HEK293T (cell line): ENCODE data around the gene JAK1.

Experiments used
- CTCF ChIA-PET: fragments of 350-600 bp; formaldehyde crosslinking; extraction: SDS; loops from one replicate; lab custom pipeline; 2021; ENCODE audit warnings: antibody characterized with exemption, inconsistent platforms; lab: Yijun Ruan, JAX
- POLR2A ChIA-PET: fragments of 350-600 bp; formaldehyde crosslinking; extraction: SDS; loops from one replicate; lab custom pipeline; 2020; ENCODE audit warnings: antibody characterized with exemption, inconsistent platforms; lab: Yijun Ruan, JAX
- DNase-seq: peaks from one replicate; pipeline ENCODE4 v3.0.0; 2012; ENCODE audit warnings: mixed read lengths; ENCODE audit errors: extremely low spot score
- ARNT ChIP-seq: fragments of 450-650 bp; IDR thresholded peaks from 2 replicates; pipeline ENCODE4 v1.6.1; 2017; ENCODE audit warnings: mild to moderate bottlenecking
- BHLHE40 ChIP-seq: fragments of 450-650 bp; IDR thresholded peaks from 2 replicates; pipeline ENCODE4 v1.6.1; 2016; ENCODE audit warnings: mild to moderate bottlenecking, moderate library complexity, borderline replicate concordance
- CTBP1 ChIP-seq: fragments of 450-650 bp; IDR thresholded peaks from 2 replicates; pipeline ENCODE4 v1.6.1; 2016; ENCODE audit warnings: borderline replicate concordance
- ELF4 ChIP-seq: fragments of 450-650 bp; IDR thresholded peaks from 2 replicates; pipeline ENCODE4 v1.6.1; 2017; ENCODE audit warnings: antibody characterized with exemption
- FOXA1 ChIP-seq: fragments of 450-650 bp; IDR thresholded peaks from 2 replicates; pipeline ENCODE4 v1.6.1; 2016; ENCODE audit warnings: mild to moderate bottlenecking
- FOXK2 ChIP-seq: fragments of 450-650 bp; IDR thresholded peaks from 2 replicates; pipeline ENCODE4 v1.6.1; 2016; ENCODE audit warnings: mild to moderate bottlenecking
- FOXM1 ChIP-seq: fragments of 450-650 bp; IDR thresholded peaks from 2 replicates; pipeline ENCODE4 v1.6.1; 2017; ENCODE audit warnings: mild to moderate bottlenecking, borderline replicate concordance
- HDGF ChIP-seq: fragments of 450-650 bp; IDR thresholded peaks from 2 replicates; pipeline ENCODE4 v1.6.1; 2017; ENCODE audit warnings: antibody characterized with exemption, borderline replicate concordance
- L3MBTL2 ChIP-seq: fragments of 450-650 bp; conservative IDR thresholded peaks from 2 replicates; pipeline ENCODE4 v1.6.1; 2016; ENCODE audit warnings: mild to moderate bottlenecking
- LEF1 ChIP-seq: fragments of 450-650 bp; IDR thresholded peaks from 2 replicates; pipeline ENCODE4 v1.6.1; 2017; ENCODE audit warnings: mild to moderate bottlenecking, borderline replicate concordance
- NFRKB ChIP-seq: fragments of 450-650 bp; IDR thresholded peaks from 2 replicates; pipeline ENCODE4 v1.6.1; 2016; ENCODE audit warnings: mild to moderate bottlenecking, moderate library complexity
- PKNOX1 ChIP-seq: fragments of 450-650 bp; IDR thresholded peaks from 2 replicates; pipeline ENCODE4 v1.6.1; 2016
- SP1 ChIP-seq: fragments of 450-650 bp; IDR thresholded peaks from 2 replicates; pipeline ENCODE4 v1.6.1; 2017
- SUZ12 ChIP-seq: fragments of 450-650 bp; IDR thresholded peaks from 2 replicates; pipeline ENCODE4 v1.6.1; 2016; ENCODE audit warnings: mild to moderate bottlenecking
- TARDBP ChIP-seq: fragments of 450-650 bp; IDR thresholded peaks from 2 replicates; pipeline ENCODE4 v1.6.1; 2016
- ZNF384 ChIP-seq: fragments of 450-650 bp; IDR thresholded peaks from 2 replicates; pipeline ENCODE4 v1.6.1; 2016

JAK1 gene

DNA sequence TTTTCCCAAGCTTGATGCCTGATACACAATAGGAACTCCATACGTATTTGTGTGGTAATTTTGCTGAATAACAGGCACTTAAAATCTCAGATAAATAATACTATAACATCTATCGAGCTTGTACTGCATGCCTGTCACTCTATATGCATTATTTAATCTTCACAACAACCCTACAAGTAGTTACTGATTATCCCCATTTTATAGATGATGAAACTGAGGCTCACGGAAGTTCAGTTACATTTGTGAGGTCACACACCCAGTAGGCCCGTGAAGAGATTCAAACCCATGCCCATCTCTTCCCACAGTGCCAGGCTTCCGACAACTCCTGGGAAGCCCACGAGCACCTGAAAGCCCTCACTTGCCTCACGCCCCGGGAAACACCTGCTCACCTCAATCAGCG, 122.7 kb downstream of the JAK1 start:
- ChIA-PET POLR2A (no interaction called here), CTCF (no interaction called here)
- DNase-seq, result no peak
- no peak for TF ChIP-seq SP1
- no peak for TF ChIP-seq TARDBP
- no peak for TF ChIP-seq FOXM1
- no peak for TF ChIP-seq PKNOX1
- no peak for TF ChIP-seq NFRKB
- TF ChIP-seq ZNF384, result no peak

GRCh38 chr1:64842224-64842623, 124.1 kb downstream of the JAK1 start:
- POLR2A ChIA-PET, result no interaction called here
- TF ChIP-seq L3MBTL2, result no peak
- no peak for TF ChIP-seq SP1
- no peak for TF ChIP-seq BHLHE40
- TF ChIP-seq FOXK2, result no peak
- no peak for TF ChIP-seq SUZ12
- no peak for TF ChIP-seq LEF1
- no peak for TF ChIP-seq NFRKB
- TF ChIP-seq ARNT, result no peak
- no peak for TF ChIP-seq FOXM1
- DNase-seq, result no peak
- CTCF ChIA-PET, result no interaction called here

DNA sequence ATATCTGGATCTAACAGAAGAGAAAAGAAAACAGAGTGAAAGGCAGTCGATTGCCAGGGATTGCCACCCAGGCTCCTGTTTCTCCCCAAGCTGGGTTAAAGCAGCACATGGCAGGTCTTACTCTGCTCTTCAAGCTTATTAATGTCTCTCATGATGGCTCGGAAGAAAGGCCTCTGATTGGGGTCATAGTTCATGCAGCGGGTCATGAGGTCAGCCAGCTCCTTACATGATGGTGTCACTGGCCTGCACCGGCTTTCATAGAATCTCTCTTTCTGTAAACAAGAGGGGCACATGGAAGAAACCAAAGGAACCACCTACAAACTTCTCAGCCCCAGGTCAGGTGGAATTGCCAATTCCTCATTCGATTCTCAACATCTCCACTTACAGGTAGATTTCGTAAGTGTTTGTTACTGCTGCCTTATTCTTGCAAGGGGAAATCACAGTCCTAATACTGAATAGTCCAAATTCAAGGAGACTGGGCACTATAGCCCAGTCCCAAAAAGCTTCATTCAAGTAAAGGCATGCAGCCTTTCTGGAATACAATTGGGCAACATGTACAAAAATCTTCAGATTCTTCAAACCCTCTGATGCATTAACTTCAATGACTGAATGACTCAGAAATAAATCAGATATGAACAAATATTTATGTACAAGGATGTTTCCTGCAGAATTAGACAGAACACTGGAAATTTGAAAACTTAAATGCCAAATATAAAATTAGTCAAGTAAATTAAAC, 124.9 kb downstream of the JAK1 start:
- no peak for DNase-seq
- no peak for TF ChIP-seq HDGF
- CTCF ChIA-PET, result interaction anchor here (0.7 kb wide), 1 partner anchor 119 kb away, joined by 3 read pairs; no protein-coding TSS in a partner anchor
- POLR2A ChIA-PET, result no interaction called here

- TF ChIP-seq CTBP1 (no peak), SP1 (no peak), ELF4 (no peak), ARNT (no peak), L3MBTL2 (no peak), FOXM1 (no peak), BHLHE40 (no peak), NFRKB (no peak), LEF1 (no peak), ZNF384 (no peak), TARDBP (no peak), PKNOX1 (no peak), FOXA1 (no peak), SUZ12 (no peak)
- POLR2A ChIA-PET, result no interaction called here
- no peak for DNase-seq
- CTCF ChIA-PET, result no interaction called here
These were observed 126.5 kb downstream of the JAK1 start for GRCh38 chr1:64839732-64840405.

DNA sequence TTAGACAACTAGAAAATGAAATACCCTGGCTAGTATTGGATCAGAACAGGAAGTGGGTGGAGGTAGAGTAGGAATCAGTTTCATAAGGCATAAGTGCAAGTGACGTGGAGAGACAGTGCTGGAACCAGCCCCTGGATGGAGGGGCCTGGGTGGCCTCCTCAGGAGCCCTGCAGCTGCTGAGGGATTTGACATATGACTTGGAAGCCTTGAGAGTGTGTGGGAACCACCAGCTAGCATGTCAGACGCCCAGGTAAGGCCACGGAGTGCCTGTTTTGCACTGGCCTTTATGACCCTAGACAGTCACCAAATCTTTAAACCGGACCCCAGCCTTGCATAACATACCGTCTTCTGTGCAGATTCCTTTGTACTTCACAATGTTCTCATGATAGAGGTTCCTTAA, 127.1 kb downstream of the JAK1 start:
- CTCF ChIA-PET, result no interaction called here
- DNase-seq, result no peak
- POLR2A ChIA-PET, result no interaction called here
- TF ChIP-seq NFRKB (no peak), FOXK2 (no peak), BHLHE40 (no peak), L3MBTL2 (no peak)

GRCh38 chr1:64838486-64838885, 127.9 kb downstream of the JAK1 start:
- ChIA-PET POLR2A (no interaction called here), CTCF (no interaction called here)
- TF ChIP-seq CTBP1 (no peak), FOXA1 (no peak), ARNT (no peak), SUZ12 (no peak), FOXM1 (no peak), ELF4 (no peak), TARDBP (no peak), NFRKB (no peak), FOXK2 (no peak), HDGF (no peak), BHLHE40 (no peak), SP1 (no peak)
- no peak for DNase-seq

DNA sequence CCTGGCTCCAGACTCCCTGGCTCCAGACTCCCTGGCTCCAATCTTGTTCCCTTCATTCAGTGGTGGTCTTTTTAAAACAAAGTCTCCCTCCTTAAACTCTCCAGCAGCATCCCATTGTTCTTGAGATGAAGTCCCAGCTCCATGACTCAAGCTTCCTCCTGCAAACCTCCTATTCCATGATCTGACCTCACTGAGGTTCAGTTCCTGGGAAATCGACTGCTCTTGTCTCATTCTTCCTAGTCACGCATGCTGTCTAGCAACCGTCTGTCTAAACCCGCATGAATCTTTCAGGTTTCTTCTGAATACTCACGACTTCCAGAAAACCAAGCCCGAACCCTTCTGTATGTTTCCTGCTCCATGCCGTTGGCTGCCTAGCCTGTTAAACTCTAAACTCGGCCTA, 129.5 kb downstream of the JAK1 start:
- ChIA-PET CTCF (no interaction called here), POLR2A (no interaction called here)
- TF ChIP-seq CTBP1 (no peak), TARDBP (no peak), ELF4 (no peak), SUZ12 (no peak), PKNOX1 (no peak), BHLHE40 (no peak), L3MBTL2 (no peak), FOXA1 (no peak), FOXK2 (no peak), ARNT (no peak), NFRKB (no peak), HDGF (no peak), FOXM1 (no peak), LEF1 (no peak), SP1 (no peak), ZNF384 (no peak)
- DNase-seq, result no peak
